HG03095 (cell line): ENCODE results near the gene BRINP2.
"Not testable (repeated sequence)": the region's sequence is repeated elsewhere in the genome, so short reads cannot be mapped to it uniquely, and the experiment has no call there.

Experiments
- ATAC-seq: cut with Tn5 transposase; IDR thresholded peaks from one replicate; pipeline ENCODE4 v1.9.1; 2021; ENCODE audit warnings: moderate library complexity; ENCODE audit not compliant: unreplicated experiment

BRINP2 gene

GRCh38 chr1:177309880-177310279 is 139.1 kb downstream of the BRINP2 start:
- no peak for ATAC-seq

GRCh38 chr1:177310326-177310725 is 139.6 kb downstream of the BRINP2 start:
- no peak for ATAC-seq

- ATAC-seq, result no peak
Measured at GRCh38 chr1:177311111-177311510, 140.4 kb downstream of the BRINP2 start.

GRCh38 chr1:177311586-177311985 is 140.8 kb downstream of the BRINP2 start:
- ATAC-seq, result no peak

- no peak for ATAC-seq
Measured at GRCh38 chr1:177315261-177315660, 144.5 kb downstream of the BRINP2 start.

- ATAC-seq, result no peak
Measured at GRCh38 chr1:177315761-177316160, 145.0 kb downstream of the BRINP2 start.

- not testable (repeated sequence) for ATAC-seq
Measured at GRCh38 chr1:177321434-177321833, 150.7 kb downstream of the BRINP2 start.

GRCh38 chr1:177328251-177328650 is 157.5 kb downstream of the BRINP2 start:
- ATAC-seq, result no peak

GRCh38 chr1:177329871-177330270 is 159.1 kb downstream of the BRINP2 start:
- no peak for ATAC-seq
